Left lung (tissue), 10 donors: ENCODE results near the gene MRGPRF. TPM values are rescaled to one million over a fixed set of nuclear protein-coding genes. Genes with fewer than 3 reads are reported as not detected.
A peak's percentile ranks its signal among the peaks of the same experiment; 100 is the strongest.

Experiments
- ATAC-seq: fragments of 200-7000 bp; cut with Tn5 transposase; one replicate; pipeline ENCODE4 v1.9.1; 2020; ENCODE audit warnings: moderate library complexity
- DNase-seq, 4 donors: peaks; one replicate each; pipeline ENCODE4 v3.0.0-alpha.2; 2013 to 2020
- H3K27ac ChIP-seq, 2 donors: fragments of 200-600 bp; sonication (generic) in 1 of 2; one replicate each; pipeline versions ENCODE4 v1.5.0 to v1.8.0; 2020 to 2021
- H3K27me3 ChIP-seq, 2 donors: fragments of 200-600 bp; sonication (generic) in 1 of 2; one replicate each; pipeline versions ENCODE4 v1.5.0 to v1.8.0; 2020 to 2021
- H3K36me3 ChIP-seq, 2 donors: fragments of 200-600 bp; sonication (generic) in 1 of 2; one replicate each; pipeline versions ENCODE4 v1.5.0 to v1.8.0; 2020 to 2021
- H3K4me1 ChIP-seq, 2 donors: fragments of 200-600 bp; one replicate each; pipeline ENCODE4 v1.8.0; 2021
- H3K4me3 ChIP-seq, 2 donors: fragments of 200-600 bp; sonication (generic) in 1 of 2; one replicate each; pipeline versions ENCODE4 v1.5.0 to v1.8.0; 2020 to 2021; ENCODE audit warnings: mild to moderate bottlenecking in 1 of 2
- H3K9me3 ChIP-seq, 2 donors: fragments of 200-600 bp; sonication (generic) in 1 of 2; one replicate each; pipeline versions ENCODE4 v1.5.0 to v1.8.0; 2020 to 2021
- intact Hi-C, 2 donors: fragments of 100-400 bp; cut with DNase I; formaldehyde crosslinking; loops; one replicate each; pipeline versions ENCODE4 v1.11.2 to v1.14.2; 2022
- polyA plus RNA-seq, 6 donors: library from polyadenylated mRNA; unstranded; fragments of 120-200 nt; gene quantifications; one replicate each; pipeline ENCODE4 v1.2.1, GENCODE V29; 2013; ENCODE audit not compliant: insufficient read length in 6 of 6
- total RNA-seq, 2 donors: library from RNA; stranded (reverse); fragmentation: NEBNext Ultra II Directional; extraction: Animal tissue kit (Norgen Biotek cat#: 25700); gene quantifications; one replicate each; pipeline ENCODE4 v1.2.1, GENCODE V29; 2021
- TF ChIP-seq, protein P1 (sequence below), 2 donors: fragments of 200-600 bp; sonication (generic) in 1 of 2; IDR thresholded peaks; one replicate each; pipeline versions ENCODE4 v1.5.0 to v1.8.0; 2021; ENCODE audit warnings: antibody characterized with exemption in 2 of 2
- donor health status: DM: no; HTN: yes; CAD: no.
- donor health status: DM: no; HTN: no; CAD: no.

MRGPRF gene
- total and polyA plus RNA-seq, 8 donors = 4.2 to 22.6 (median 6.2) TPM

DNA sequence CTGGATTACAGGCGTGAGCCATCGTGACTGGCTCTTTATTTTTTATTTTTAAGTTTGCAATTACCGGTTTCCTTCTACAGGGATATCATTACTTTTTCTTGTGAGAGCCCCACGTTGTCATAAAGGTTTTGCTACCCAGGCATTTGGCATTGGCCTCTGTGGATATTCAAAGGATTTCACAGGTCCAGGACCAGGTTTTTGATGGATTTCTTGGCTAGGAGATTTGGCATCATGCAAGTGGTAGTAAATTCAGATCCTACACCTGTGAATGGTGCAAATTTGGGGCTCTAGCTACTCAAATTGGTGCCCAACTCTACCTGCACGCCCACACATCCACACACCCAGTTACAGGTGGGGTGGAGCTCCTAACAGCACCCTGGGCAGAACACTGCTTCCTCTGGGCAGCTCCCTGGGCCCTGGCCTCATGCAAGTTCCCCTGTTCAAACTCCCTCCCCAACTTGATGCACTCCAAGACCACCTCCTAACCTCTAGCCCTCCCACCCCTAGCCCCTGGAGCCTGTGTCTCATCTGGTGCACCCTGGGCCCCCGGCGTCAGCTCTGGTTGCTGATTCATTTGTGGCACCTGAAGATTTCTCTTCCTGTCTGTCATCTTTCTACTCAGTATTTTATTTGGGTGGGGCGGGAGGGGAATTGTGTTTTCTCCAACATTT is 23.0 kb downstream of the MRGPRF start:
- Histone ChIP-seq H3K4me1 (no peaks in the 10 kb centered on the region), H3K27ac (no peak overlapping the region), H3K36me3 (no peaks in the 10 kb centered on the region), H3K9me3 (no peaks in the 10 kb centered on the region), H3K27me3 (peaks cover 0 to 61% of the 10 kb centered on the region in 2 donors), H3K4me3 (no peak overlapping the region)
- ATAC-seq (no peak), DNase-seq (peak in 1 of 4 donors; percentile 11)
- TF ChIP-seq, protein P1, sequence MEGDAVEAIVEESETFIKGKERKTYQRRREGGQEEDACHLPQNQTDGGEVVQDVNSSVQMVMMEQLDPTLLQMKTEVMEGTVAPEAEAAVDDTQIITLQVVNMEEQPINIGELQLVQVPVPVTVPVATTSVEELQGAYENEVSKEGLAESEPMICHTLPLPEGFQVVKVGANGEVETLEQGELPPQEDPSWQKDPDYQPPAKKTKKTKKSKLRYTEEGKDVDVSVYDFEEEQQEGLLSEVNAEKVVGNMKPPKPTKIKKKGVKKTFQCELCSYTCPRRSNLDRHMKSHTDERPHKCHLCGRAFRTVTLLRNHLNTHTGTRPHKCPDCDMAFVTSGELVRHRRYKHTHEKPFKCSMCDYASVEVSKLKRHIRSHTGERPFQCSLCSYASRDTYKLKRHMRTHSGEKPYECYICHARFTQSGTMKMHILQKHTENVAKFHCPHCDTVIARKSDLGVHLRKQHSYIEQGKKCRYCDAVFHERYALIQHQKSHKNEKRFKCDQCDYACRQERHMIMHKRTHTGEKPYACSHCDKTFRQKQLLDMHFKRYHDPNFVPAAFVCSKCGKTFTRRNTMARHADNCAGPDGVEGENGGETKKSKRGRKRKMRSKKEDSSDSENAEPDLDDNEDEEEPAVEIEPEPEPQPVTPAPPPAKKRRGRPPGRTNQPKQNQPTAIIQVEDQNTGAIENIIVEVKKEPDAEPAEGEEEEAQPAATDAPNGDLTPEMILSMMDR (IDR thresholded peaks at IDR 0.05) = no peak
- intact Hi-C loops = no loop called here

GRCh38 chr11:68988491-68988890 is 24.6 kb downstream of the MRGPRF start:
- H3K9me3 ChIP-seq = no peaks in the 10 kb centered on the region
- H3K36me3 ChIP-seq = no peaks in the 10 kb centered on the region
- TF ChIP-seq, protein P1 (IDR thresholded peaks at IDR 0.05) = no peak
- no peaks in the 10 kb centered on the region for H3K4me1 ChIP-seq
- H3K27ac ChIP-seq = no peak overlapping the region
- intact Hi-C loops = no loop called here
- H3K4me3 ChIP-seq = no peak overlapping the region
- DNase-seq = no peak
- peaks cover 0 to 54% of the 10 kb centered on the region in 2 donors for H3K27me3 ChIP-seq
- ATAC-seq = no peak

DNA sequence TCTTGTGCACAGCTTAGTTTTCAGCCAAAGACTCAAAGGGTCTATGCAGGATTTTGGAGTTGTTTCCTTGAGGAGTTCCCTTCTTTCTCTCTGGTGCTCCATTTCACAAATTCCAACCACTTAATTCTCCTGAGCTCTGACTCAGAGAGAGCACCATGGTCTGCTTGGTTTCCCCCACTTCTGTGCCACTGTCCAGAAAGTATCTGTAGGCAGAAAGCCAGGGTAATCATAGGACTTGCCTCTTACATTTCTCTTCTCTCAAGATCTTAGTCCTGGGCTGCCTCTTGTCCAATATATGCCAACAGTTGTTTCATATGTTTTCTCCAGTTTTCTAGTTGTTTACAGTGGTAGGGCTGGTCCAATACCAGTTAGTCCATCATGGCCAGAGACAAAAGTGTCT is 25.8 kb downstream of the MRGPRF start:
- ATAC-seq (no peak), DNase-seq (no peak)
- Histone ChIP-seq H3K4me1 (no peaks in the 10 kb centered on the region), H3K9me3 (peaks cover 0 to 2% of the 10 kb centered on the region in 2 donors), H3K4me3 (no peak overlapping the region), H3K27ac (no peak overlapping the region), H3K36me3 (no peaks in the 10 kb centered on the region), H3K27me3 (peaks cover 0 to 42% of the 10 kb centered on the region in 2 donors)
- TF ChIP-seq, protein P1 (IDR thresholded peaks at IDR 0.05) = no peak
- intact Hi-C loops = no loop called here

DNA sequence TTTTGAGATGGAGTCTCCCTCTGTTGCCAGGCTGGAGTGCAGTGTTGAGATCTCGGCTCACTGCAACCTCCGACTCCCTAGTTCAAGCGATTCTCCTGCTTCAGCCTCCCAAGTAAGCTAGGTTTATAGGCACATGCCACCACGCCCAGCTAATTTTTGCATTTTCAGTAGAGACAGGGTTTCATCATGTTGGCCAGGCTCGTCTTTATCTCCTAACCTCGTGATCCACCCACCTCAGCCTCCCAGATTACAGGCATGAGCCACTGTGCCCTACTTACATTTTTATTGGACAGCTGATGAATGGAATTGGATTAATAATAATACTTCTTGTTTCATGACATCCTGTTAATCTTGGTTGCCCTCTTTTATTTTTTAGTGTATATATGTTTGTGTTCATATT is 29.2 kb downstream of the MRGPRF start:
- no peak for DNase-seq
- H3K4me3 ChIP-seq = no peak overlapping the region
- peaks cover 0 to 34% of the 10 kb centered on the region in 2 donors for H3K27me3 ChIP-seq
- intact Hi-C loops = no loop called here
- H3K9me3 ChIP-seq = peaks cover 0 to 5% of the 10 kb centered on the region in 2 donors
- ATAC-seq = no peak
- H3K27ac ChIP-seq = no peak overlapping the region
- TF ChIP-seq, protein P1 (IDR thresholded peaks at IDR 0.05) = no peak
- H3K36me3 ChIP-seq = no peaks in the 10 kb centered on the region
- H3K4me1 ChIP-seq = no peaks in the 10 kb centered on the region

- peaks cover 0 to 5% of the 10 kb centered on the region in 2 donors for H3K9me3 ChIP-seq
- H3K36me3 ChIP-seq = no peaks in the 10 kb centered on the region
- intact Hi-C loops = no loop called here
- DNase-seq = no peak
- no peaks in the 10 kb centered on the region for H3K4me1 ChIP-seq
- H3K4me3 ChIP-seq = no peak overlapping the region
- H3K27ac ChIP-seq = no peak overlapping the region
- ATAC-seq = no peak
- peaks cover 0 to 40% of the 10 kb centered on the region in 2 donors for H3K27me3 ChIP-seq
- TF ChIP-seq, protein P1 (IDR thresholded peaks at IDR 0.05) = no peak
Observed at GRCh38 chr11:68982134-68982533, 30.9 kb downstream of the MRGPRF start.
